Osteoblast (primary cell): ENCODE data around the gene ZFHX3. TPM values are rescaled to one million over a fixed set of nuclear protein-coding genes. Genes with fewer than 3 reads are reported as not detected.

Source experiments
- DNase-seq: peaks from one replicate; pipeline ENCODE4 v3.0.0; 2011; ENCODE audit warnings: low spot score, mixed read lengths; ENCODE audit not compliant: insufficient read length; ENCODE audit errors: missing footprints
- H2AFZ ChIP-seq: 2 replicates; pipeline ENCODE4 v1.6.0; 2011; ENCODE audit warnings: mild to moderate bottlenecking, low read length
- H3K27ac ChIP-seq: 2 replicates; pipeline ENCODE4 v1.5.1; 2011; ENCODE audit warnings: mild to moderate bottlenecking, low read depth, low read length, moderate library complexity
- H3K27me3 ChIP-seq: 2 replicates; pipeline ENCODE4 v1.6.0; 2012; ENCODE audit warnings: mild to moderate bottlenecking, control low read depth, inconsistent platforms, low read length, moderate library complexity; ENCODE audit not compliant: insufficient read depth
- H3K36me3 ChIP-seq: 2 replicates; pipeline ENCODE4 v1.5.1; 2011; ENCODE audit warnings: mild to moderate bottlenecking, low read length, control low read depth, moderate library complexity; ENCODE audit not compliant: insufficient read depth
- H3K4me1 ChIP-seq: 2 replicates; pipeline ENCODE4 v1.5.1; 2011; ENCODE audit warnings: mild to moderate bottlenecking, low read length, control low read depth, moderate library complexity; ENCODE audit not compliant: insufficient read depth
- H3K4me2 ChIP-seq: 2 replicates; pipeline ENCODE4 v1.6.0; 2011; ENCODE audit warnings: mild to moderate bottlenecking, low read length; ENCODE audit not compliant: insufficient read depth
- H3K4me3 ChIP-seq: fragments of 200-600 bp; sonication (generic); 3 replicates; pipeline ENCODE4 v1.5.1; 2012; ENCODE audit warnings: mild to moderate bottlenecking, low read length, inconsistent platforms; ENCODE audit not compliant: insufficient read depth
- H3K79me2 ChIP-seq: 2 replicates; pipeline ENCODE4 v1.6.0; 2012; ENCODE audit warnings: mild to moderate bottlenecking, low read length, control low read depth, inconsistent platforms; ENCODE audit not compliant: insufficient read depth
- H3K9me3 ChIP-seq: 2 replicates; pipeline ENCODE4 v1.5.1; 2011; ENCODE audit warnings: low read depth, low read length, control low read depth
- H4K20me1 ChIP-seq: 2 replicates; pipeline ENCODE4 v1.6.0; 2012; ENCODE audit warnings: mild to moderate bottlenecking, low read length, control low read depth; ENCODE audit not compliant: insufficient read depth
- CTCF ChIP-seq: IDR thresholded peaks from 2 replicates; pipeline ENCODE4 v1.5.1; 2011; ENCODE audit warnings: mild to moderate bottlenecking, low read depth, low read length, moderate library complexity; ENCODE audit errors: extremely low read depth
- total RNA-seq: library from RNA; depleted of rRNA; stranded (reverse); fragments of >200 nt; gene quantifications from 2 replicates; pipeline ENCODE4 v1.2.3, GENCODE V29; 2012

ZFHX3 gene
- total RNA-seq, 1 donor, result 14.5 TPM

- Histone ChIP-seq H3K4me1 (peaks cover 36% of the 10 kb centered on the region), H3K4me2 (no peak overlapping the region), H3K4me3 (no peak overlapping the region), H3K27me3 (no peaks in the 10 kb centered on the region), H4K20me1 (no peaks in the 10 kb centered on the region), H3K9me3 (no peaks in the 10 kb centered on the region), H2AFZ (no peak overlapping the region), H3K79me2 (peaks cover 24% of the 10 kb centered on the region), H3K27ac (peak overlapping the region; percentile 92), H3K36me3 (no peaks in the 10 kb centered on the region)
- DNase-seq, result peak; percentile 68
- TF ChIP-seq CTCF, result no peak
Observed at GRCh38 chr16:73062743-73063733, 15.1 kb upstream of the ZFHX3 start.

- TF ChIP-seq CTCF, result no peak
- Histone ChIP-seq H3K27me3 (no peaks in the 10 kb centered on the region), H3K27ac (no peak overlapping the region), H3K79me2 (peaks cover 30% of the 10 kb centered on the region), H3K36me3 (no peaks in the 10 kb centered on the region), H3K9me3 (no peaks in the 10 kb centered on the region), H3K4me3 (no peak overlapping the region), H3K4me2 (no peak overlapping the region), H4K20me1 (no peaks in the 10 kb centered on the region), H3K4me1 (peaks cover 28% of the 10 kb centered on the region), H2AFZ (no peak overlapping the region)
- DNase-seq, result peak; percentile 60
Observed at GRCh38 chr16:73062001-73062616, 14.2 kb upstream of the ZFHX3 start.

GRCh38 chr16:73060892-73061490 lies 13.1 kb upstream of the ZFHX3 start:
- no peak overlapping the region for H3K4me3 ChIP-seq

More at GRCh38 chr16:73060892-73061490, 13.1 kb upstream of the ZFHX3 start:
- peaks cover 40% of the 10 kb centered on the region for H3K79me2 ChIP-seq
- no peak overlapping the region for H2AFZ ChIP-seq
- H3K36me3 ChIP-seq, result no peaks in the 10 kb centered on the region
- H3K4me1 ChIP-seq, result peaks cover 39% of the 10 kb centered on the region
- H3K27ac ChIP-seq, result peak overlapping the region; percentile 67
- no peak for TF ChIP-seq CTCF
- no peaks in the 10 kb centered on the region for H4K20me1 ChIP-seq
- DNase-seq, result peak; percentile 73
- H3K9me3 ChIP-seq, result no peaks in the 10 kb centered on the region
- H3K4me2 ChIP-seq, result peak overlapping the region; percentile 90
- H3K27me3 ChIP-seq, result no peaks in the 10 kb centered on the region
